Stimulated activated naive CD8-positive, alpha-beta T cell treated with anti-CD3 and anti-CD28 coated beads, Interleukin-15, Interleukin-2, amounts not matched to agents 100 U/mL and 50 U/mL, for 24 hours (primary cell): ENCODE measurements around the gene TCTN3.
"Not testable (repeated sequence)": the region's sequence is repeated elsewhere in the genome, so short reads cannot be mapped to it uniquely, and the experiment has no call there.

Source experiments
- ATAC-seq: fragments of 150-1000 bp; cut with Tn5 transposase; one replicate; pipeline ENCODE4 v1.10.0; 2021
- DNase-seq: peaks from one replicate; pipeline ENCODE4 v3.0.0; 2021

Gene TCTN3

DNA sequence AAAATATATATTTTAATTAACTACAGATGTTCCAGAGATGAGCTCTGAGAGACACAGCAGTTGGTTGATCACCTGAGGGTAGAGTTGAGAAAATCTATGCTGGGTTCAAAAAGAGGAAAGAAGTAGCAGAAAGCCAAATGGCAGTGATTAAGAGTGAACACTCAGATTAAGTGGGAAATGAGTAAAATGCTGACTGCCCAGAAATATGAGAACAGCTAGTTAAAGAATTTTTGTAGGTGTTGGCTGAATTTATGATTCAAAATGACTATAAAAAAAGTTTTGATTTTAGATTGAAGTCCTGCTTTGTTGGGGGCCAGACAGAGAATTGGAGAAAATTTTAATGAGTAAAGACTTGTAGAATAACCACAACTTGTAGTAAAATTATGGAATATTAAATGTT, 9.8 kb downstream of the TCTN3 start:
- ATAC-seq = no peak
- no peak for DNase-seq

DNA sequence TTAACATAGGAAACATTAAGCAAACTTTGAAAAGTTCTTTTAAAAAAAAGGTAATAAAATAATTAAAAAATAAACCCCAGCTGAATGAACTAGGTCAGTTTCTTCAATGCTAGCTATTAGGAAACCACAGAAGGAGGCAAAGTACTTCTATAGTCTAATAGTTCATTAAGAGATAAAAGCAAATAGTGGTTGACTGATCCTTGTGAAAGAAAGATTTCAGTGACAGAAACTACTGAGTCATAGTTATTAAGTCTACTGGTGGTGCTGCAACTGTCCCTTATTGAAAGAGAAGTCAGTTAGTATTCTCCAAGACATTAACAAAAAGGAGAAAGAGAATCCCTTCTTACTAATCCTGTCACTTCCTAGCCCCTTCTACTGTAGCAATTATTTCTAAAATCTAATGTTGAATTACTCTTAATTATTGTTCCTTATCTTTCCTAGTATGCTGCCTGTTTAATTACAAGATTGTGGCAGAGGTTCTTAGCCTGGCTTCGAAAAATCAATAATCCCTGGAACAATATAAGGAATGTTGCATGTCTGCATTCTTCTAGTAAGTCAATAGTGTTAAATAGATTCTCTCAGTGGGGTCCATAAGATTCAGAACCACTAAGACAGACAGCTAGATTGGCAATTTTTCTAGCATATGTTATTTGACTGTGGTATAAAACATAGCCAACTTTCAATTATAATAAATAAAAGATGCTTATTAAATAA, 18.2 kb downstream of the TCTN3 start:
- DNase-seq (no peak), ATAC-seq (no peak)

DNA sequence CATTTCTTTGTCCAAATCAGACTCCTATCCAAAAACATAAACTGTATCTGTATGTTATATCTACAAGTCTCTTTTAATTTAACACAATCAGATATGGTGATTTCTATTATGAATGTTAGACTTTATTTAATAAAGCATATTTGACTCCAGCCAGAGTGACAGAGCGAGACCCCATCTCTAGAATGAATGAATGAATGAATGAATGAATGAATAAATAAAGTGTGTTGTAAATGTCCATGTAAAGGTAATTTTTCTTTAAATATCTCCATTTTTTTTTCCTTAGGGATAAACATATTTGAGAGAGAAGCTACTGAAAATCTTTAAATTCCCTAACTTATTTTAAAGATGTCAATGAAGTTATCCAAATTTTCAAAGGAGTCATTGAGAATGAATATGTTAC, 19.1 kb downstream of the TCTN3 start:
- DNase-seq = no peak
- ATAC-seq = no peak

DNA sequence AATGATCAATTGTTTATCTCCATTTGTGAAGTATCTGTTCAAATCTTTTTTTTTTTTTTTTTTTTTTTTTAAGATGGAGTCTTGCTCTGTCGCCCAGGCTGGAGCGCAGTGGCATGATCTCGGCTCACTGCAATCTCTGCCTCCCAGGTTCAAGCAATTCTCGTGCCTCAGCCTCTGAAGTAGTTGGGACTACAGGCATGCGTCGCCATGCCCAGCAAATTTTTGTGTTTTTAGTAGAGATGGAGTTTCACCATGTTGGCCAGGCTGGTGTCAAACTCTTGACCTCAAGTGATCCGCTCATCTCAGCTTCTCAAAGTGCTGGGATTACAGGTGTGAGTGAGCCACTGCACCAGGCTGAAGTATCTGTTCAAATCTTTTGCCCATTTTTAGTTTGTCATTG, 21.1 kb downstream of the TCTN3 start:
- not testable (repeated sequence) for DNase-seq, ATAC-seq

DNA sequence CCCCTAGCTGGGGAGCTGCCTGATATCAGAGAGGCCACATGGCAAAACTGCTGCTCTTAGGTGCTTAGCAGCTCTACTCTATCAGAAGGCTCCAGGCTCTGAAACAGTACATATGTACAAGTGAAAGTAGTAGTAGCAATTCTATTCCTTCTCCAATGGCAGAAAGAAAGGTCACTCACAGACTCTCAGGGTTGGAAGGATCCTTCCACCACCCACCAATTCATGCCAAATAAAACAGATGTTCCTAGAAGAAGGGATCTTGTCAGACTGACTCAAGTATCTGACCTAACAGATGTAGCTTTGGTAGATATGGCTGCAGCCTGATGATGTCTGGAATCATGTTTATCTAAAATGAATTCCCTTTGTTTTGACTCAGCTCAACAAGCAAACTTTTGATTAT, 29.2 kb downstream of the TCTN3 start:
- DNase-seq (no peak), ATAC-seq (no peak)

DNA sequence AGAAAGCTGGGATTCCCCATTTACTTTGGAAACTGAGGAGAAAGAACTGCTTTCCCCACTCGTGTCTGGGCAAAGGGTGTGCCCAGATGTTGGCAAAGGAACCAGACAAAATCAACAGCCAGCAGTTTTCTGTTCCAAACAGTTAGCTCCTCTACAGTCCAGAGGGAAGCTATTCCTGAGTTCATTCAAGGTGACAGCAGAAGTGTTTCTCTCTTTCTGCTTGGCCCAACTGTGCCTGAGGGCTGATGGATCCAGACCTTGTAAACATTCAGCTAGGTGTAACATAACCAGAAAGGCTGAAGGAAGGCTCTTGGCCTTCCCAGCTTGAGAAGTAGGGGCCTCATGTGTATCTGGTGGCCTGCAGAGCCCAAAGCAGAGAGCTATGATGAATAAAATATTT, 30.2 kb downstream of the TCTN3 start:
- DNase-seq (no peak), ATAC-seq (no peak)

DNA sequence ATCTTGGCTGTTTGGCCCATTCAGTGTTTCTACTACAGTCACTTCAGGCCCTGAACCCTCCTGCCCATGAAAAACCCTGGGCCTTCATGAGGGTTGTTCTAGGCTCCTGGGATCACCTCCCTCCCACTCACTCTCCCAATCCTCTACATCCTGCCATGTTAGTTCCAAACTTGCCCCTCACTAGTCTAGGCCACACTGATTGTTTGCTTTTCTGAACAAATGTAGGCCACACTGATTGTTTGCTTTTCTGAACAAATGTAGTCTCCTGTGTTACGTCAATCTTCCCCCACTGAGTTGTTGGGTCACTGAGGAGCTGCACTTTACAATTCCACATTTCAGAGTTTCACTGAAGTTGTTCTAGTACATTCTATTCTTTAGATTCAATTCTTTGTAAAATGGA, 31.9 kb downstream of the TCTN3 start:
- ATAC-seq (no peak), DNase-seq (no peak)

DNA sequence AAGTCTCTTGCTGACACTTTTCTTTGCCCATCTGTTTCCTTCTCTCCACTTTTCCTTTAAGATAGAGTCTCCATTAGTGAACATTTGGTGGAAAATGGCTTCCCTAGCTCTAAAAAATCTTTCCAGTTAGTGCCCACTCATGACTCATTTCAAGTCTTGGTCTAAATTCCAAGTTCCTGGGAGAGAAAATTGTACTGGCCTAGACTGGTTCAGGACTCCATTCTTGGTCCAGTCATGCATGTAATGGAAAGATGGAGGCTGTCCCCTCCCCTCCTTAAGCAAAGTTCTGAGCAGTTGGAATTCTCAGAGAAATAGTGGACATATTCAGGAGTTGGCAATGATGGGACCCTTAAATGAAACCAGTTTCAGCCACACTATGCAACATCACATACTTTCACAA, 33.4 kb downstream of the TCTN3 start:
- ATAC-seq (no peak), DNase-seq (no peak)

DNA sequence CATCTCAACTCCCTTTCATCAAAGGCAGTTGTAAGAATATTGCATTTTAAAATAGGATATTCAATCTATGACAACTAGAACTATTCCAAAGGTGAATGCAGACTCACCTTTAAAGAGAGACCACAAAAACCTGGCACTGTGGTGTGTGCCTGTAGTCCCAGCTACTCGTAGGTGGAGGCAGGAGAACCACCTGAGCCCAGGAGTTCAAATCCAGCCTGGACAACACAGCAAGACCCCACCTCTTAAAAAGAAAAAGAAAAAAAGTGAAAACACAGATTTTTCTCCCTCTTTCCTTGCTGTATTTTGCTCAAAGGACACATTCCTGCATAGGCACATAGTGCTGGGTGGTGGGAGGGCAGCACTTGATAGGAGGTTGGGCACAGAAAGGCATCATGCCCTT, 36.5 kb downstream of the TCTN3 start:
- ATAC-seq (no peak), DNase-seq (no peak)

DNA sequence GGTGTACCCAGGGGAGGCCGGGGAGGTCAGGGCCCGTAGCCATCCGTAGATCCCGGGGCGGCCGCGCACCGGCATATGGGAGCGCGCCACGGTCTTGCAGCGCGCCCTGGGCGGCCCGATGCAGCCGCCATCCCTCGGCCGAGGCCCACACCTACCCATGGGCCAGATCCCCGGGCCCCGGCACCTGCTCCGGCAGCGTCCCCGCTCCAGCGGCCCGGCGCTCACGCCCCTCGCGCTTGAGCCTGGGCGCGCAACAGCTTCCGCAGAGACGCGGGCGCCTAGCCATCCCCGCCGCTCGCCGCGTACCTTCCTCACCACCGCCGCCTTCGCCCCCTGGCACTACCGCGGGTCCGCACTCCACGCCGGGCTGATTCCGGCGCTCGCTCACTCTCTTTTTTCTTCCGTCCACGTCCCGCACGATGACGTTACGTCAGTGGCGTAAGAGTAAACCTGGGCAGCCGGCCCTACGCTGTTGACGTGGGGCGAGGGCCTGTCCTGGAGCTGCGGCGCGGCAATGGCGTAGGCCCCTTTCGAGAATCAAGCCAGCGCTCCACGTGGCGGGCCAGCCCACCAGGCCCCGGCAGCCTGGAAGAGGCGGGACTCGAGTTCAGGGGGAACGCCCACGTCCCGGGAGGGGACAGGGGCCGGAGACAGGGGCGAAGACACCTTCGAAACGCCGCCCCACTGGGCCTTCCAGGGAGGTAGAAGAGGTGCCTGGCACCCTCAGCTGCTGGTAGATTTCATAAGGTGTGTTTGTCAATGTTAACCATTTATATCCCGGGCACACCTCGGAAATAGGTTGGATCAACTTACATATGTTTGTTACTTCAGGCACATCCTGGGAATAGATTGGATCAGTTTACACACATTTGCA, 37.2 kb downstream of the TCTN3 start, which contains the start of gene ALDH18A1:
Gene ALDH18A1 (minus strand): TSS at position 421 of the 874 bp plus-strand sequence. CDS start 3,334 bp downstream, outside the sequence.
- DNase-seq (peak; percentile 93), ATAC-seq (peak; percentile 94)

DNA sequence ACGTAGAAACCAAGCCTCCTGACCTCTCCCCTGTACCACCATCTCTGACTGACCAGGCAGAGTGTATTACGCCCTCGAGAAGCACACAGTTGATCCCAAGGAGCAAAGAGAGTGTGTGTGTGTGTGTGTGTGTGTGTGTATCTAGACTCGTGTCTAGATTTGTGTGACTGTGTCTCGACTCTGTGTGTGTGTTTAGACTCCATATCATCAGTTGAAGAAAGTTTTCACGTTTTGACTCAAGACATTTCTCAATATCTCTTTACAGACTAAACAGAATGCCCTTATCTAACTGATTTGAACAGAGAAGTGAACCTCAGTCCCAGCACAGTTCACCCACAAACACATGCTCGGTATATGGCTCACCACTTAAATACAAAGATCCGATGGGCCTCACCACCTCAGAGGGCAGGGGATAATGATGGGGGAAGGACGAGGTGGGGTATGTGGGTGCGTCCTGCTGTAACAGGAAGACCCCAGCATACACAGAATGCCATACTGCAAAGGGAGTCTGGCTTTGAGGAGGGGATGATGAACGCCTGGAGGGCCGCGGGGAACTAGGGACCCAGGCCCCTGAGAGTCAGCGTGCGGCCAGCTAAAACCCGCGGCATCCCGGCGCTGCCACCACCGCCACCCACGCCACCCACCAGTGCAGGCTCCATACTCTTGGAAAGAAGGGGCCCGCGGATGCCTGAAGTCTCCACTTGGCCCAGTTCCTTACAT, 38.0 kb downstream of the TCTN3 start:
- DNase-seq (no peak), ATAC-seq (peak; percentile 29)

DNA sequence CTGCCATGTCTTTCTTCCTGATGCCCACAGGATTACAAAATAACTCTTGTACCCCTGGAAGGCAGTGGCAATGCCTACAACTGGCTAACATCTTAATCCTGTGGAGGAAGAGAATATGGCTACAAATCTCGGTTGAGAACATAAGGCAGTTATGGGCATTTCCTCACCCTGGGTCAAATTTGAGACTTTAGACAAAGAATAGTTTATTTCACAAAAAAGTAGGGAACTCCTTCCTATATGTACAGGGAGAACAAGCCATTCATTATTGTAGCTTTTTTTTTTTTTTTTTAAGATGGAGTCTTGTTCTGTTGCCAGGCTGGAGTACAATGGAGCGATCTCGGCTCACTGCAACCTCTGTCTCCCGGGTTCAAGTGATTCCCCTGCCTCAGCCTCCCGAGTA, 39.8 kb downstream of the TCTN3 start:
- ATAC-seq = no peak
- DNase-seq = no peak

DNA sequence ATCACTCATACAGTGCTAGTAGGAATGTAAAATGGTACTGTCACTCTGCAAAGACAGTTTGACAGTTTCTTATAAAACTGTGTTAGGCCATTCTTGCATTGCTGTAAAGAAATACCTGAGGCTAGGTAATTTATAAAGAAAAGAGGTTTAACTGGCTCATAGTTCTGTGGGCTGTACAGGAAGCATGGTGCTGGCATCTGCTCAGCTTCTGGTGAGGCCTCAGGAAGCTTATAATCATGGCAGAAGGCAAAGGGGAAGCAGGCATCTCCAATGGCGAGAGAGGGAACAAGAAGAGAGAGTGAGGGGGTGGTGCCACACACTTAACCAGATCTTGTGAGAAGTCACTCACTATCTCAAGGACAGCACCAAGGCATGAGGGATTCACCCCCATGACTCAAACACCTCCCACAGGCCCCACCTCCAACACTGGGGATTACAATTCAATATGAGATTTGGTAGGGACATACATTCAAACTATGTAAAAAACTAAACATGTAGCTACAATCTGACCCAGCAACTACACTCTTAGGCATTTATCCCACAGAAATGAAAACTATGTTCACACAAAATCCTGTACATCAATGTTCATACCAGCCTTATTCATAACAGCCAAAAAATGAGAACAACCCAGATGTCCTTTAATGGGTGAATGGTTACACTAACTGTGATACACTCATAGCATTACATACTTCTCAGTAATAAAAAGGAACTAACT, 42.2 kb downstream of the TCTN3 start:
- ATAC-seq (no peak), DNase-seq (peak; percentile 6)

DNA sequence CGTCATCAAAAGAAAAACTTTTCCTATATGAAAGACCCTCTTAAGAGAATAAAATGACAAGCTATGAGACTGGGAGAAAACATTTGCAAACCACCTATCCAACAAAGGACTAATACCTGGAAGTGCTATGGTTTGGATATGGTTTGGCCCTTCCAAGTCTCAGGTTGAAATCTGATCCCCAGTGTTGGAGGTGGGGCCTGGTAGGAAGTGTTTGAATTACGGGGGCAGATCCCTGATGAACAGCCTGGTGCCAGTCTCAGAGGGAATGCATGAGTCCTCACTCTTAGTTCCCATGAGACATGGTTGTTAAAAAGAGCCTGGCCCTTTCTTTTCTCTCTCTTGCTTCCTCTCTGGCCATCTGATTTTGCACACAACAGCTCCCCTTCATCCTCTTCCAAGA, 43.5 kb downstream of the TCTN3 start:
- DNase-seq = no peak
- ATAC-seq = no peak

DNA sequence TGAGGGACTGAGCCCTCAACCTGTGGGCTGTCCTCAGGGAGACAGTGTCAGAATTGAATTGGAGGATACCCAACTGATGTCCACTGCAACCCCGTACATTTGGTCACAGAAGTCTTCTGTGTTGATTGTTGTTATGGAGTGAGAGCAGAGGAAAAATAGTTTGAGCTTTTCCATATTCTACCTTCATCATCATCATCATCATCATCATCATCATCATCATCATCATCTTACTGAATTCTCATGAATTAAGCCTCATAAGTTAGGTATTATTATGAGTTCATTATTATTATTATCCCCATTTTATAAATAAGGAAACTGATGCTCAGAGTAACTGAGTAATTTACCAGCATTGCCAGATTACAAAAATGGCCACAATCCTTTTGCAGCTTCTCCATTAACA, 45.6 kb downstream of the TCTN3 start:
- no peak for ATAC-seq

DNA sequence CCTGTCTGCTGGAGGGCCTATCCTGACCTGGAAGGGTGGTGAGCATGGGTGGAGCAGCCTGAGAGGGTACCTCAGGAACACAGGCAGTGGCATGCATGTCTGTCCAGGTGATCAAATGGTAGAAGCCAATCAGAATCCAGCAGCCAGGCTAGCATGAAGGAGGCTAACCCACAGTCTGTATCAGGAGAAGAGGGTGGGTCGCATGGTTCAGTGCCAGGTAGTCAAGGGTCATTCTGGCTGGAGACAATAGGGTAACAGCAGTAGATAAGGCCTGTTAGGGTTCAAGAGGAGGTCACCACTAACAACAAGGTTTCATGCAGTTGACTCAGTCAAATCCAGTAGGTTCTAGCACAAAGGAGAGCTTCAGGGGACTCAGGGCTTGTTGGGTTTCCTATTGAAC, 47.6 kb downstream of the TCTN3 start:
- DNase-seq (no peak), ATAC-seq (no peak)

More for the DNA sequence above, 45.6 kb downstream of the TCTN3 start:
- DNase-seq = no peak

DNA sequence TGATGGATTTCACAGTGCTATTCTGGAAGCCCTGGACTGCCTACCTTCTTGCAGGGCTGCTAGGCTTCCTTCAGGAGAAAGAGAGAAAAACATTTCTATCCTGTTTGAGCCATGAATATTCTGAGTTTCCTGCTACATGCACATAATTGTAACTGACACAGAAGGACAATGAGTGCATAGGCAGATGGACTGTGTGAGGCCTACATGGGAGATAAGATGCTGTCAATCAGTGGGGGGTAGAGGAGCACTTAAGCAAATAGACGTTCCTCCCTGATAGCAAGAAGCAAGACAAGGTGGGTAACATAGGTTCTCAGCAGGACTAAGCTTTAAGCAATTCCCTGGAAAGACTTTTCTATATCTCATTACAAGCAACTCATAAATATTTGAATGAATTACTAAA, 48.8 kb downstream of the TCTN3 start:
- ATAC-seq (no peak), DNase-seq (no peak)

DNA sequence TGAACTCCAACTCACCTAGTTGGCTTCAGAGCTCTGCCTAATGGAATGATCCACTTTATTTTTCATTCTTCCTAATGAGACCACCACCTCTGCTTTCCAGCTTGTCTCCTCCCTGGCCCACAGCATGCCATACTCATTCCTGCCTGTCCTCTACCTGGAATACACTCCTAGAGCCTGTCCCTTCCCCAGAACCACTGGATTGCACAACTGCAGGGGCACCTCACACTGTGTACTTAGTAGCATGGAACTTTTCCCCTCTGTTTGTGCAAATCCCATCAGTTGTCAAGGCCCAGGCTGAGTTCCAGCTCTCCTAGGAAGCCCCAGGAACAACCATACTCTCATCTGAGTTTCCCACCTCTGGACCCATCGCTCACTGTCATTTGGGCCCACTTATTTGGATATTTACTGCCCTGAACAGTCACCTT, 52.8 kb downstream of the TCTN3 start:
- no peak for ATAC-seq

DNA sequence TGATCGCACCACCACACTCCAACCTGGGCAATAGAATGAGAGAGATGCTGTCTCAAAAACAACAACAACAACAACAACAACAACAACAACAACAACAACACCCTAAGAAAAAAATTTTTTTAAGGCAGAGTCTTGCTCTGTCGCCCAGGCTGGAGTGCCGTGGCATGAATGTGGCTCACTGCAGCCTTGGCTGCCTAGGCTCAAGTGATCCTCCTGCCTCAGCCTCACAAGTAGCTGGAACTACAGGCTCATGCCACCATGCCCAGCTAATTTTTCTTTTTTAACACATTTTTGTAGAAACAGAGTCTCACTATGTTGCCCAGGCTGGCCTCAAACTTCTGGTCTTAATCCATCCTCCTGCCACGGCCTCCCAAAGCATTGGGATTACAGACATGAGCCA, 55.8 kb downstream of the TCTN3 start:
- ATAC-seq (no peak), DNase-seq (no peak)

More for the DNA sequence above, 52.8 kb downstream of the TCTN3 start:
- DNase-seq = no peak

DNA sequence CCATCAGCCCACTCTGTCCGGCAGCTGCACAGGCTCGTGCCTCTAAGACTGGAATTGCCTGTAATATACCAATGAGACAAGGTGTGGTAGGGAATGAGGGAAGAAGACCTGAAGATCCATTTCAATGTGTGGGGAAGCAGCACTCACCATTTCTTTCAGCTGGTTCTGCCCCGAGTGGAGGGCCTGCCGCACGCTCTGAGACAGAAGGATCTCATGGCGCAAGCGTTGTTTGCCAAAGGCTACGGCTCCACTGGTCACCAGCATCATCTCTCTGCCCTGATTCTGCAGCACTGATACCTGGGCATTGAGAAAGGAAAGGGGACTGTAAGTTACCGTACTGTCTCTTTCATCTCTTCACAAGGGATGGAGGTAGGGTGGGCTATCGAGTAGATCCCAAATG, 56.6 kb downstream of the TCTN3 start:
- ATAC-seq (no peak), DNase-seq (no peak)

DNA sequence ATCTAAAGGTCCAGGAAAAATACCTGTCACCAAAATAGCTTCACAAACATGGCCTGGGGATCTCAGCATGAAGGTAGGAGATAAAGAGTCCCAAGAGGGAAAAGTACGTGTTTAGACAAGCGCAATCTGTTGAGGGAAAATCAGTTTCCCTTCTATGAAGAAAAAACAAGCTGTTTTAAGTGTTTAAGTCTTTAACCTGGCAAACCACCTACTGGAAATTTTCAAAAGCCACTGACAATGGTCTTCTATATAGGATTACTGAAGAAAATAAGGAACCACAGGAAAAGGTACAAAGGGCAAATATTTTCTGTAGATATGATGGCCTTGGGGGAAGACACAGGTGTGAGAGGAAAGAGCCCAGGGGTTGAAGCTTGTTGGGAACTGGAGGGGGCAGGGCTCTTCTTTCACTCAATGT, 58.4 kb downstream of the TCTN3 start:
- DNase-seq (no peak), ATAC-seq (no peak)

DNA sequence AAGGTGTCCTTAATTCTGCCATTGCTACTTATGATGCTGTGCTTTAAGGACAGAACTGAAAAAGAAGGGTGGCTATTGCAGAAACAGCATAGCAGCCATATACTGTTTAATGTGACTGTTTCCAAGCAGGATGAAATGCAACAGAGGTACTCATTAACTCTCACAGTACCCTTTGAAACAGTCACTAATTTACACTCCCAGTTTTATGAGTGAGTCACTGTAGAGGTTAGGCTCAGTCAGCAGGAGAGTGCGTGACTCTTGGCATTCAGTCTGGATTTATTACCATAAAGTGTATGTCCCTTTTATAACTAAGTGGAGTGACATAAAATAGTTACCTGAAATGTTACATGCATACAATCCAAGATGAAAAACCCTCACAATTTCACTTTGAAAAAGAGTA, 64.9 kb downstream of the TCTN3 start:
- ATAC-seq = no peak
- no peak for DNase-seq
